Endothelial cell of umbilical vein (primary cell): ENCODE data around the gene COPS7A. TPM values are rescaled to one million over a fixed set of nuclear protein-coding genes. Genes with fewer than 3 reads are reported as not detected.

Source experiments
- BruUV-seq: library from RNA; stranded (reverse); fragments of 400-500 nt; replicated peaks from 2 replicates; lab custom pipeline; 2021; lab: Mats Ljungman, UMichigan
- CTCF ChIA-PET: fragments of 300-600, 350-600 bp; sonication (Branson Sonifier 250); formaldehyde crosslinking; loops from one replicate; lab custom pipeline; 2021; ENCODE audit warnings: antibody characterized with exemption, inconsistent platforms; lab: Charles Lee
- POLR2A ChIA-PET: fragments of 300-600, 350-600 bp; sonication (Branson Sonifier 250); formaldehyde crosslinking; loops from one replicate; lab custom pipeline; 2021; ENCODE audit warnings: antibody characterized with exemption, inconsistent platforms; lab: Charles Lee
- DNase-seq: peaks from one replicate; pipeline ENCODE4 v3.0.0-alpha.2; 2011; ENCODE audit warnings: low read depth, low spot score
- FAIRE-seq: peaks from 2 replicates; lab custom pipeline; 2011; peaks lifted over from hg19 to GRCh38; lab: Jason Lieb, UNC
- H2AFZ ChIP-seq: 2 replicates; pipeline ENCODE4 v1.6.0; 2012; ENCODE audit warnings: low read depth, low read length, control low read depth, inconsistent platforms
- H3K27ac ChIP-seq: 2 replicates; pipeline ENCODE4 v1.5.1; 2011; ENCODE audit warnings: low read depth, mild to moderate bottlenecking, control low read depth, low read length, moderate library complexity; ENCODE audit not compliant: insufficient read depth
- H3K27me3 ChIP-seq, 2 experiments: 2 replicates each; pipeline versions ENCODE4 v1.6.0 to v1.6.1; 2011; ENCODE audit warnings: low read length in 2 of 2, mixed read lengths in 1 of 2; ENCODE audit not compliant: control insufficient read depth in 2 of 2, insufficient read depth in 2 of 2
- H3K36me3 ChIP-seq, 2 experiments: 2 replicates in 1 of 2; 3 replicates in 1 of 2; pipeline ENCODE4 v1.5.1; 2011; ENCODE audit warnings: low read length in 2 of 2, mild to moderate bottlenecking in 1 of 2, moderate library complexity in 1 of 2; ENCODE audit not compliant: control insufficient read depth in 2 of 2, insufficient read depth in 2 of 2; ENCODE audit errors: extremely low read depth in 1 of 2
- H3K4me1 ChIP-seq: 3 replicates; pipeline ENCODE4 v1.5.1; 2011; ENCODE audit warnings: mild to moderate bottlenecking, low read length; ENCODE audit not compliant: control insufficient read depth, insufficient read depth; ENCODE audit errors: extremely low read depth
- H3K4me2 ChIP-seq: 2 replicates; pipeline ENCODE4 v1.6.1; 2011; ENCODE audit warnings: low read length, control low read depth, mixed read lengths; ENCODE audit not compliant: insufficient read depth
- H3K4me3 ChIP-seq, 3 experiments: fragments of 200-600 bp in 1 of 3; sonication (generic), shearing (Covaris generic) in 1 of 3; replicated peaks in 1 of 3; 2 replicates each; pipeline ENCODE4 v1.5.1; 2011 to 2016; ENCODE audit warnings: control low read depth in 3 of 3, low read length in 3 of 3, mild to moderate bottlenecking in 2 of 3, inconsistent platforms in 1 of 3, low read depth in 1 of 3, moderate library complexity in 1 of 3; ENCODE audit not compliant: insufficient read depth in 1 of 3
- H3K79me2 ChIP-seq: 2 replicates; pipeline ENCODE4 v1.6.0; 2012; ENCODE audit warnings: low read length, inconsistent platforms; ENCODE audit not compliant: control insufficient read depth, insufficient read depth
- H3K9ac ChIP-seq: replicated peaks from 2 replicates; pipeline ENCODE3; 2011; ENCODE audit warnings: low read length, control low read depth; ENCODE audit not compliant: insufficient read depth; ENCODE audit errors: extremely low read depth
- H3K9me1 ChIP-seq: replicated peaks from 3 replicates; pipeline ENCODE4 v1.6.0; 2011; ENCODE audit warnings: mild to moderate bottlenecking, low read length; ENCODE audit not compliant: control insufficient read depth, insufficient read depth; ENCODE audit errors: extremely low read depth
- H3K9me3 ChIP-seq: replicated peaks from 2 replicates; pipeline ENCODE4 v1.5.1; 2012; ENCODE audit warnings: low read length, inconsistent platforms; ENCODE audit not compliant: control insufficient read depth, insufficient read depth
- H4K20me1 ChIP-seq: replicated peaks from 2 replicates; pipeline ENCODE3; 2011; ENCODE audit warnings: mild to moderate bottlenecking, low read length; ENCODE audit not compliant: control insufficient read depth, insufficient read depth; ENCODE audit errors: extremely low read depth
- EZH2 ChIP-seq: IDR thresholded peaks from 2 replicates; pipeline ENCODE4 v1.6.1; 2012; ENCODE audit warnings: borderline replicate concordance, low read depth, mild to moderate bottlenecking, moderate library complexity, low read length, inconsistent platforms; ENCODE audit not compliant: severe bottlenecking
- FOS ChIP-seq: IDR thresholded peaks from 2 replicates; pipeline ENCODE4 v1.6.1; 2011; ENCODE audit warnings: mild to moderate bottlenecking, low read length, moderate library complexity, borderline replicate concordance; ENCODE audit not compliant: insufficient read depth
- GATA2 ChIP-seq: IDR thresholded peaks from 2 replicates; pipeline ENCODE4 v1.7.0; 2011; ENCODE audit warnings: low read depth, mild to moderate bottlenecking, moderate library complexity, mixed read lengths, low read length; ENCODE audit not compliant: insufficient read length, insufficient read depth
- JUN ChIP-seq: IDR thresholded peaks from 2 replicates; pipeline ENCODE4 v1.6.1; 2011; ENCODE audit warnings: borderline replicate concordance, low read depth; ENCODE audit not compliant: insufficient read length, insufficient read depth
- MYC ChIP-seq: IDR thresholded peaks from one replicate; pipeline ENCODE4 v1.6.1; 2011; ENCODE audit warnings: mild to moderate bottlenecking, low read depth, low read length
- POLR2A ChIP-seq: IDR thresholded peaks from 2 replicates; pipeline ENCODE4 v1.6.1; 2012; ENCODE audit warnings: low read depth, mild to moderate bottlenecking, control low read depth, low read length
- POLR2AphosphoS5 ChIP-seq: IDR thresholded peaks from 2 replicates; pipeline ENCODE4 v1.6.1; 2012; ENCODE audit warnings: low read depth, mild to moderate bottlenecking, control low read depth, low read length, moderate library complexity; ENCODE audit not compliant: insufficient read depth
- dilution Hi-C: fragments of 300-500 bp; cut with MboI; formaldehyde crosslinking; loops from one replicate; pipeline ENCODE4 v1.15.0; 2019; ENCODE audit warnings: low sequenced_read_pairs; ENCODE audit not compliant: extremely low pct_ligation_motif_present
- intact Hi-C: fragments of 100-400 bp; cut with micrococcal nuclease; formaldehyde crosslinking; loops from one replicate; pipeline ENCODE4 v1.10.0; 2022
- polyA plus RNA-seq, 4 experiments: library from polyadenylated mRNA; depleted of rRNA in 3 of 4; stranded (reverse) in 3 of 4; unstranded in 1 of 4; fragments of >200 nt; gene quantifications; 2 replicates each; pipeline versions ENCODE4 v1.2.1 to v1.2.3, GENCODE V29; 2011 to 2012; ENCODE audit warnings: missing spikeins in 1 of 4
- total RNA-seq: library from RNA; stranded (reverse); gene quantifications from 2 replicates; pipeline ENCODE4 v1.2.3, GENCODE V29; 2021
- TF ChIP-seq, protein P1 (sequence below): IDR thresholded peaks from 2 replicates; pipeline ENCODE4 v1.6.1; 2011; ENCODE audit not compliant: insufficient read depth, insufficient read length
- TF ChIP-seq, protein P2 (sequence below), 2 donors: IDR thresholded peaks; 1 replicate in 1 of 2; 2 replicates in 1 of 2; pipeline ENCODE4 v1.5.1; 2011; ENCODE audit warnings: low read length in 2 of 2, mild to moderate bottlenecking in 2 of 2, moderate library complexity in 2 of 2, control low read depth in 1 of 2, inconsistent platforms in 1 of 2, low read depth in 1 of 2; ENCODE audit not compliant: insufficient read depth in 1 of 2; ENCODE audit errors: extremely low read depth in 1 of 2

COPS7A gene
- total and polyA plus RNA-seq, 2 donors (not counting 3 experiments of a cell fraction or from before 2014, with no cell fraction given), result 41.1 to 104 TPM

DNA sequence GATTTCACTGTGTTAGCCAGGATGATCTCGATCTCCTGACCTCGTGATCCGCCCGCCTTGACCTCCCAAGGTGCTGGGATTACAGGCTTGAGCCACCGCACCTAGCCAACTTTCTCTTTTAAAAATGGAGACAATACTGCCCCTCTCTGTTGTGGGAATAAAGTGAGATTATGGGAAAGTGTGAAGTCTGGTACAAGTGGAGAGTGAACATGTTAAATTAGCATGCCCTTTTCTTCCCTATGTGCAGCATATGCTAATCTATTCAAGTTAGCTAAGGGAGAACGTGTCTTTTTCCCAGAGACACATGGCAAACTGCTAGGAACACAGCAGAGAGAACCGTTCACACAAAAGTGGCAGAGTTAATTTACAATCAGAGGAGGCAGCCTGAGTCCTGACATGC is 1.5 kb downstream of the COPS7A start:
- Histone ChIP-seq H3K27ac (no peak overlapping the region), H3K36me3 (peaks cover 3 to 16% of the 10 kb centered on the region in 2 experiments), H3K9ac (no peak overlapping the region), H2AFZ (no peak overlapping the region), H3K27me3 (no peaks in the 10 kb centered on the region), H3K79me2 (peaks cover 2% of the 10 kb centered on the region), H3K4me2 (no peak overlapping the region), H3K4me1 (peaks cover 11% of the 10 kb centered on the region), H3K9me3 (no peaks in the 10 kb centered on the region), H3K9me1 (no peaks in the 10 kb centered on the region), H4K20me1 (no peaks in the 10 kb centered on the region), H3K4me3 (no peak overlapping the region)
- ChIA-PET CTCF (interaction anchor here (1.3 to 2.8 kb wide), 4 partner anchors 8 to 36 kb away, joined by 4 to 15 read pairs (median 12); partner anchors contain the start of genes MLF2 and ZNF384), POLR2A (interaction anchor here (0.6 kb wide), 1 partner anchor 9 kb away, joined by 3 read pairs; no protein-coding TSS in a partner anchor)
- dilution Hi-C loops (no loop called here), intact Hi-C loops (no loop called here)
- BruUV-seq, result no TSS peak
- DNase-seq (no peak), FAIRE-seq (no peak)
- TF ChIP-seq, protein P1, sequence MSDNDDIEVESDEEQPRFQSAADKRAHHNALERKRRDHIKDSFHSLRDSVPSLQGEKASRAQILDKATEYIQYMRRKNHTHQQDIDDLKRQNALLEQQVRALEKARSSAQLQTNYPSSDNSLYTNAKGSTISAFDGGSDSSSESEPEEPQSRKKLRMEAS, result no peak
- no peak for TF ChIP-seq JUN
- no peak for TF ChIP-seq GATA2
- TF ChIP-seq EZH2, result no peak

DNA sequence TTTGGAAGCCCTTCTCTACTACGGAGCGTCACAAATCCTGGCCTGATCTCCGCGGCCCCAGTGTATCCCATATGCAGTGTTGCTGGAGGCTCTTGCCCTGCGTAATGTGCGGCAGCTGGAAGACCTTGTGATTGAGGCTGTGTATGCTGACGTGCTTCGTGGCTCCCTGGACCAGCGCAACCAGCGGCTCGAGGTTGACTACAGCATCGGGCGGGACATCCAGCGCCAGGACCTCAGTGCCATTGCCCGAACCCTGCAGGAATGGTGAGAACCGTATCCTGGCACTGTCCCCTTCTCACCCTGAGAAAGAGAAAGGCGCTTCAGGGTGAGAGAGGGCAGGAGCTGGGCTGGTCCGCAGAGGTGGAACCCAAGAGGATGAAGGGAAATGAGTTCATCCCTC is 5.3 kb downstream of the COPS7A start:
- DNase-seq, result no peak
- Histone ChIP-seq H3K27ac (no peak overlapping the region), H3K9ac (no peak overlapping the region), H4K20me1 (no peaks in the 10 kb centered on the region), H3K4me1 (peaks cover 6% of the 10 kb centered on the region), H3K9me1 (no peaks in the 10 kb centered on the region), H2AFZ (no peak overlapping the region), H3K79me2 (peaks cover 2% of the 10 kb centered on the region), H3K9me3 (no peaks in the 10 kb centered on the region), H3K27me3 (no peaks in the 10 kb centered on the region), H3K4me2 (no peak overlapping the region), H3K4me3 (no peak overlapping the region), H3K36me3 (peaks cover 6 to 26% of the 10 kb centered on the region in 2 experiments)
- intact Hi-C loops, result no loop called here
- dilution Hi-C loops, result no loop called here
- TF ChIP-seq EZH2 (no peak), GATA2 (no peak), MYC (no peak), POLR2AphosphoS5 (no peak), JUN (no peak), POLR2A (no peak), FOS (no peak)
- TF ChIP-seq, protein P1, result no peak
- TF ChIP-seq, protein P2, sequence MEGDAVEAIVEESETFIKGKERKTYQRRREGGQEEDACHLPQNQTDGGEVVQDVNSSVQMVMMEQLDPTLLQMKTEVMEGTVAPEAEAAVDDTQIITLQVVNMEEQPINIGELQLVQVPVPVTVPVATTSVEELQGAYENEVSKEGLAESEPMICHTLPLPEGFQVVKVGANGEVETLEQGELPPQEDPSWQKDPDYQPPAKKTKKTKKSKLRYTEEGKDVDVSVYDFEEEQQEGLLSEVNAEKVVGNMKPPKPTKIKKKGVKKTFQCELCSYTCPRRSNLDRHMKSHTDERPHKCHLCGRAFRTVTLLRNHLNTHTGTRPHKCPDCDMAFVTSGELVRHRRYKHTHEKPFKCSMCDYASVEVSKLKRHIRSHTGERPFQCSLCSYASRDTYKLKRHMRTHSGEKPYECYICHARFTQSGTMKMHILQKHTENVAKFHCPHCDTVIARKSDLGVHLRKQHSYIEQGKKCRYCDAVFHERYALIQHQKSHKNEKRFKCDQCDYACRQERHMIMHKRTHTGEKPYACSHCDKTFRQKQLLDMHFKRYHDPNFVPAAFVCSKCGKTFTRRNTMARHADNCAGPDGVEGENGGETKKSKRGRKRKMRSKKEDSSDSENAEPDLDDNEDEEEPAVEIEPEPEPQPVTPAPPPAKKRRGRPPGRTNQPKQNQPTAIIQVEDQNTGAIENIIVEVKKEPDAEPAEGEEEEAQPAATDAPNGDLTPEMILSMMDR (IDR thresholded peaks at IDR 0.05; ENCODE audit: extremely low read depth in 1 of 2, insufficient read depth in 1 of 2, low read depth in 1 of 2, low read length in 2 of 2), result no peak
- POLR2A ChIA-PET, result no interaction called here
- CTCF ChIA-PET, result no interaction called here
- FAIRE-seq, result no peak
- no TSS peak for BruUV-seq
